H1 (cell line): ENCODE measurements around the gene MTO1. TPM values are rescaled to one million over a fixed set of nuclear protein-coding genes. Genes with fewer than 3 reads are reported as not detected.

Experiments
- POLR2A ChIP-seq, 2 experiments: IDR thresholded peaks; 1 replicate in 1 of 2; 2 replicates in 1 of 2; pipeline ENCODE4 v1.6.1; 2011; ENCODE audit warnings: low read depth in 2 of 2, low read length in 2 of 2, mild to moderate bottlenecking in 2 of 2; ENCODE audit errors: control extremely low read depth in 1 of 2
- POU5F1 ChIP-seq: IDR thresholded peaks from 2 replicates; pipeline ENCODE4 v1.6.1; 2011; ENCODE audit warnings: low read depth, mild to moderate bottlenecking, low read length, moderate library complexity
- RBBP5 ChIP-seq: IDR thresholded peaks from 2 replicates; pipeline ENCODE4 v1.7.1; 2012; ENCODE audit warnings: low read depth, mild to moderate bottlenecking, inconsistent platforms, low read length, moderate library complexity, borderline replicate concordance
- RXRA ChIP-seq: IDR thresholded peaks from 2 replicates; pipeline ENCODE4 v1.6.1; 2011; ENCODE audit warnings: low read depth, mild to moderate bottlenecking, low read length, moderate library complexity; ENCODE audit not compliant: insufficient read depth
- SIN3A ChIP-seq, 2 experiments: IDR thresholded peaks in 1 of 2; conservative IDR thresholded peaks in 1 of 2; 2 replicates each; pipeline ENCODE4 v1.6.1; 2011 to 2012; ENCODE audit warnings: low read length in 2 of 2, improper control_type of control experiment in 1 of 2, low read depth in 1 of 2, mild to moderate bottlenecking in 1 of 2
- SIRT6 ChIP-seq: IDR thresholded peaks from one replicate; pipeline ENCODE4 v1.7.1; 2012; ENCODE audit warnings: low read length, inconsistent platforms
- SP1 ChIP-seq: IDR thresholded peaks from 2 replicates; pipeline ENCODE4 v1.6.1; 2011; ENCODE audit warnings: low read depth, low read length
- TAF7 ChIP-seq: optimal IDR thresholded peaks from 2 replicates; pipeline ENCODE3; 2011; ENCODE audit warnings: low read depth, mild to moderate bottlenecking, inconsistent platforms, low read length, moderate library complexity, borderline replicate concordance
- polyA plus RNA-seq, 7 experiments: library from polyadenylated mRNA; depleted of rRNA in 3 of 7; stranded (reverse) in 5 of 7; unstranded in 2 of 7; fragments of >200 nt in 5 of 7; fragments of 200-250 nt in 2 of 7; gene quantifications; 1 replicate in 5 of 7; 2 replicates in 1 of 7; 4 replicates in 1 of 7; pipeline versions ENCODE4 v1.2.1 to v1.2.3, GENCODE V29; 2011 to 2013; ENCODE audit warnings: missing spikeins in 2 of 7, mixed read lengths in 2 of 7
- total RNA-seq: library from RNA; stranded (reverse); fragmentation: NEBNext Ultra II Directional; extraction: Animal tissue kit (Norgen Biotek cat#: 25700); gene quantifications from 2 replicates; pipeline ENCODE4 v1.2.1, GENCODE V29; 2021
- TF ChIP-seq, protein P1 (sequence below): fragments of 300-600 bp; sonication (generic); IDR thresholded peaks from 2 replicates; pipeline ENCODE4 v1.7.1; 2012; ENCODE audit warnings: low read length, moderate library complexity, mild to moderate bottlenecking, inconsistent platforms; ENCODE audit not compliant: insufficient replicate concordance

The MTO1 gene
- total and polyA plus RNA-seq, 2 of the 8 experiments (the other 6 are each of a cell fraction or from before 2014, with no cell fraction given): 20.9 to 31.6 TPM

DNA sequence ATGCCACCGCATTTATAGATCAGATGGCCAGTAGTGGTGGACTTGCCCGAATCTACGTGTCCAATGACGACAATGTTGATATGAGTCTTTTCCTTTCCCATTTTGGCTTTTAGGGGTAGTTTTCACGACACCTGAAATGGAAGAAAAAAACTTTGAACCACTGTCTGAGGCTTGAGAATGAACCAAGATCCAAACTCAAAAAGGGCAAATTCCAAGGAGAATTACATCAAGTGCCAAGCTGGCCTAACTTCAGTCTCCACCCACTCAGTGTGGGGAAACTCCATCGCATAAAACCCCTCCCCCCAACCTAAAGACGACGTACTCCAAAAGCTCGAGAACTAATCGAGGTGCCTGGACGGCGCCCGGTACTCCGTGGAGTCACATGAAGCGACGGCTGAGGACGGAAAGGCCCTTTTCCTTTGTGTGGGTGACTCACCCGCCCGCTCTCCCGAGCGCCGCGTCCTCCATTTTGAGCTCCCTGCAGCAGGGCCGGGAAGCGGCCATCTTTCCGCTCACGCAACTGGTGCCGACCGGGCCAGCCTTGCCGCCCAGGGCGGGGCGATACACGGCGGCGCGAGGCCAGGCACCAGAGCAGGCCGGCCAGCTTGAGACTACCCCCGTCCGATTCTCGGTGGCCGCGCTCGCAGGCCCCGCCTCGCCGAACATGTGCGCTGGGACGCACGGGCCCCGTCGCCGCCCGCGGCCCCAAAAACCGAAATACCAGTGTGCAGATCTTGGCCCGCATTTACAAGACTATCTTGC, 58.6 kb downstream of the MTO1 start (continued):
- TF ChIP-seq, protein P1, sequence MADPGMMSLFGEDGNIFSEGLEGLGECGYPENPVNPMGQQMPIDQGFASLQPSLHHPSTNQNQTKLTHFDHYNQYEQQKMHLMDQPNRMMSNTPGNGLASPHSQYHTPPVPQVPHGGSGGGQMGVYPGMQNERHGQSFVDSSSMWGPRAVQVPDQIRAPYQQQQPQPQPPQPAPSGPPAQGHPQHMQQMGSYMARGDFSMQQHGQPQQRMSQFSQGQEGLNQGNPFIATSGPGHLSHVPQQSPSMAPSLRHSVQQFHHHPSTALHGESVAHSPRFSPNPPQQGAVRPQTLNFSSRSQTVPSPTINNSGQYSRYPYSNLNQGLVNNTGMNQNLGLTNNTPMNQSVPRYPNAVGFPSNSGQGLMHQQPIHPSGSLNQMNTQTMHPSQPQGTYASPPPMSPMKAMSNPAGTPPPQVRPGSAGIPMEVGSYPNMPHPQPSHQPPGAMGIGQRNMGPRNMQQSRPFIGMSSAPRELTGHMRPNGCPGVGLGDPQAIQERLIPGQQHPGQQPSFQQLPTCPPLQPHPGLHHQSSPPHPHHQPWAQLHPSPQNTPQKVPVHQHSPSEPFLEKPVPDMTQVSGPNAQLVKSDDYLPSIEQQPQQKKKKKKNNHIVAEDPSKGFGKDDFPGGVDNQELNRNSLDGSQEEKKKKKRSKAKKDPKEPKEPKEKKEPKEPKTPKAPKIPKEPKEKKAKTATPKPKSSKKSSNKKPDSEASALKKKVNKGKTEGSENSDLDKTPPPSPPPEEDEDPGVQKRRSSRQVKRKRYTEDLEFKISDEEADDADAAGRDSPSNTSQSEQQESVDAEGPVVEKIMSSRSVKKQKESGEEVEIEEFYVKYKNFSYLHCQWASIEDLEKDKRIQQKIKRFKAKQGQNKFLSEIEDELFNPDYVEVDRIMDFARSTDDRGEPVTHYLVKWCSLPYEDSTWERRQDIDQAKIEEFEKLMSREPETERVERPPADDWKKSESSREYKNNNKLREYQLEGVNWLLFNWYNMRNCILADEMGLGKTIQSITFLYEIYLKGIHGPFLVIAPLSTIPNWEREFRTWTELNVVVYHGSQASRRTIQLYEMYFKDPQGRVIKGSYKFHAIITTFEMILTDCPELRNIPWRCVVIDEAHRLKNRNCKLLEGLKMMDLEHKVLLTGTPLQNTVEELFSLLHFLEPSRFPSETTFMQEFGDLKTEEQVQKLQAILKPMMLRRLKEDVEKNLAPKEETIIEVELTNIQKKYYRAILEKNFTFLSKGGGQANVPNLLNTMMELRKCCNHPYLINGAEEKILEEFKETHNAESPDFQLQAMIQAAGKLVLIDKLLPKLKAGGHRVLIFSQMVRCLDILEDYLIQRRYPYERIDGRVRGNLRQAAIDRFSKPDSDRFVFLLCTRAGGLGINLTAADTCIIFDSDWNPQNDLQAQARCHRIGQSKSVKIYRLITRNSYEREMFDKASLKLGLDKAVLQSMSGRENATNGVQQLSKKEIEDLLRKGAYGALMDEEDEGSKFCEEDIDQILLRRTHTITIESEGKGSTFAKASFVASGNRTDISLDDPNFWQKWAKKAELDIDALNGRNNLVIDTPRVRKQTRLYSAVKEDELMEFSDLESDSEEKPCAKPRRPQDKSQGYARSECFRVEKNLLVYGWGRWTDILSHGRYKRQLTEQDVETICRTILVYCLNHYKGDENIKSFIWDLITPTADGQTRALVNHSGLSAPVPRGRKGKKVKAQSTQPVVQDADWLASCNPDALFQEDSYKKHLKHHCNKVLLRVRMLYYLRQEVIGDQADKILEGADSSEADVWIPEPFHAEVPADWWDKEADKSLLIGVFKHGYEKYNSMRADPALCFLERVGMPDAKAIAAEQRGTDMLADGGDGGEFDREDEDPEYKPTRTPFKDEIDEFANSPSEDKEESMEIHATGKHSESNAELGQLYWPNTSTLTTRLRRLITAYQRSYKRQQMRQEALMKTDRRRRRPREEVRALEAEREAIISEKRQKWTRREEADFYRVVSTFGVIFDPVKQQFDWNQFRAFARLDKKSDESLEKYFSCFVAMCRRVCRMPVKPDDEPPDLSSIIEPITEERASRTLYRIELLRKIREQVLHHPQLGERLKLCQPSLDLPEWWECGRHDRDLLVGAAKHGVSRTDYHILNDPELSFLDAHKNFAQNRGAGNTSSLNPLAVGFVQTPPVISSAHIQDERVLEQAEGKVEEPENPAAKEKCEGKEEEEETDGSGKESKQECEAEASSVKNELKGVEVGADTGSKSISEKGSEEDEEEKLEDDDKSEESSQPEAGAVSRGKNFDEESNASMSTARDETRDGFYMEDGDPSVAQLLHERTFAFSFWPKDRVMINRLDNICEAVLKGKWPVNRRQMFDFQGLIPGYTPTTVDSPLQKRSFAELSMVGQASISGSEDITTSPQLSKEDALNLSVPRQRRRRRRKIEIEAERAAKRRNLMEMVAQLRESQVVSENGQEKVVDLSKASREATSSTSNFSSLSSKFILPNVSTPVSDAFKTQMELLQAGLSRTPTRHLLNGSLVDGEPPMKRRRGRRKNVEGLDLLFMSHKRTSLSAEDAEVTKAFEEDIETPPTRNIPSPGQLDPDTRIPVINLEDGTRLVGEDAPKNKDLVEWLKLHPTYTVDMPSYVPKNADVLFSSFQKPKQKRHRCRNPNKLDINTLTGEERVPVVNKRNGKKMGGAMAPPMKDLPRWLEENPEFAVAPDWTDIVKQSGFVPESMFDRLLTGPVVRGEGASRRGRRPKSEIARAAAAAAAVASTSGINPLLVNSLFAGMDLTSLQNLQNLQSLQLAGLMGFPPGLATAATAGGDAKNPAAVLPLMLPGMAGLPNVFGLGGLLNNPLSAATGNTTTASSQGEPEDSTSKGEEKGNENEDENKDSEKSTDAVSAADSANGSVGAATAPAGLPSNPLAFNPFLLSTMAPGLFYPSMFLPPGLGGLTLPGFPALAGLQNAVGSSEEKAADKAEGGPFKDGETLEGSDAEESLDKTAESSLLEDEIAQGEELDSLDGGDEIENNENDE: peak; percentile 87
- TF ChIP-seq POLR2A (IDR thresholded peaks at IDR 0.05; ENCODE audit: control extremely low read depth in 1 of 2, low read depth in 2 of 2, low read length in 2 of 2) (peak in 1 of 2 experiments; percentile 84; a peak in 2 of 3 replicates), RBBP5 (peak; percentile 64; the same call in 1 of the 2 replicates), POU5F1 (no peak), TAF7 (peak; percentile 84), SIRT6 (no peak), SP1 (no peak; the same call in 1 of the 2 replicates), RXRA (no peak), SIN3A (conservative IDR thresholded peaks at IDR 0.05 in 1 of 2, IDR thresholded peaks at IDR 0.05 in 1 of 2; ENCODE audit: low read depth in 1 of 2, low read length in 2 of 2) (0 out of 4 replicates have a peak, but pooled peaks of 1 of the 2 experiments have one; percentile 50)
